ENCODE results near the gene ARMC7. TPM values are rescaled to one million over a fixed set of nuclear protein-coding genes. Genes with fewer than 3 reads are reported as not detected.
"Not testable (repeated sequence)": the region's sequence is repeated elsewhere in the genome, so short reads cannot be mapped to it uniquely, and the experiment has no call there.

Gene ARMC7
- total RNA-seq, 2 donors from 2014 or later = 20.3 to 29.9 TPM

DNA sequence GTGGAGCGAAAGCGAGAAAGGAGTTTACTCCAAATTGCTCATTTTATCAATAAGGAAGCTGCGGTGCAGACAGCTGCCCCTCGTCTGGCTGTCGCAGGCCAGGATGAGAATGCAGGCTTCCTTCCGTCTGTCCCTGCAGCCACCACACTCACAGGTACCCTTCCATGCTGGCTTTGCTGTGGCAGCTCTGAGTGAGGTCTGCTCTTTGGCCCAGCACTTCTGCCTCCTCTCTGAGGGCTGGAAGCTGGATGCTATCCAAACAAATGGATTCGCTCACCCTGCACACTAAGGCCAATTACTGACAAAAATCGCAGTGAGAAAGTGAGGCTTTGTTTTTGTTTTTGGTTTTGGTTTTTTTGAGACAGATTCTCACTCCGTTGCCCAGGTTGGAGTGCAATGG is 7.0 kb downstream of the ARMC7 start:
- intact Hi-C loops (cut with DNase I, micrococcal nuclease) = loop anchor here in 1 of 2 donors (10.0 kb wide), 1 partner anchor 88 kb away; the partner anchor contains the start of gene NUP85

DNA sequence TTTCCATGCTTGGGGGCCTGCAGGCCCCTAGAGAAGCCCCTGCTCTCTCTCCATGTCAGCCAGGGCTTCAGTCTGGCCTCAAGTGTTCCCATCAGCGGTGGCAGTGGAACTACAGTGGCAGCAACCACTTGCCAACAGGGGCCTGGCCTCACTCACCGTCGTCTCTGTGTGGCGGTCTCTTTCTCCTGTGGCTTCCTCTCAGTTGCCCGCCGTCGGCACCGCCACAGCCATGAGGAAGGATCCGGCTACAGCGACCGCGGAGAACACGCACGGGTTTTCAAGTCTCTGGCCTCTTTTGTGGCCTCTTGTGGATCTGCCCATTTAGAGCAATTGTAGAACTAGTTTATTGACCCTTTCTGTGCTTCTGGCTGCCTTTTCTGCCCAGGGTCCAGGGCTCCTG is 8.5 kb downstream of the ARMC7 start:
- intact Hi-C loops (cut with DNase I, micrococcal nuclease) = loop anchor here in 1 of 2 donors (10.0 kb wide), 1 partner anchor 86 kb away; the partner anchor contains the start of gene NUP85
- ATAC-seq (no peak), DNase-seq (no peak)

More for the DNA sequence above, 7.0 kb downstream of the ARMC7 start:
- ATAC-seq = no peak
- no peak for DNase-seq

DNA sequence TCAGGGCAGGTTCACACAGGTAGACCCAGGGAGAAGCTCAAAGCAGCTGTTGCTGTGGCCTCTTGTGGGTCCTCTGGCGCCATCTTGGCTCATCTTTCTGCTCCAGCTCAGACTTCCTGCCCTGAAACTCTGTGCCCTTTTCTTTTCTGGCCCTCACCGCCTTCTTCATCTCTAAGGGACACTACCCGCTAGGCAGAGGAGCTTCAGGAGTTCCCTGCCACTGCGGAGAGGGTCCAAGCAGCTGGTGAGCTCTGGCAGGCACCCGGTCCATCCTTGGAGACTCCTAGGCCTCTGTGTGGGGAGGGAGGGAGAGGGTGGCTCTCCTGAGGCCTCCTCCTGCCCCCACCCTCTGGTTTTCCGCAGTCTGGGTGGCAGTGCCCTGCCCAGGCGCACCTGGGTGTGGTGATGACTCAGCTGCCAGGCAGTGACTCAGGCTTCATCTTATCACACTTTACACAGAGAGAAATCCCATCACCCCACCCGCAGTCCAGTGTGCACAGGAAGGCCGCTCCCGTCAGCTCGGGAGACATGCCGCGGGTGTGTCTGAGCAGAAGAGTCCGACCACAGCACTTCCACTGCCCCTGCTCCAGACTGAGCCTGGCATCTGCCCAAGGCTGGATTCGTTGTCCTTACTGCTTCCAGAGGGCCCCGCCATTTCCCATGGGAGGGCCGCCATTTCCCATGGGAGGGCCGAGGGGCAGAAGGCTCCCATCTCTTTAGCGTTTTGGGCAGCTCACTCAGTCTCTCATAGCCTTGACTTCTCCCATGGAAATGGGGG is 14.5 kb downstream of the ARMC7 start:
- intact Hi-C loops (cut with DNase I, micrococcal nuclease) = no loop called here
- DNase-seq (peak; percentile 90 to 97), ATAC-seq (peak; percentile 88)

DNA sequence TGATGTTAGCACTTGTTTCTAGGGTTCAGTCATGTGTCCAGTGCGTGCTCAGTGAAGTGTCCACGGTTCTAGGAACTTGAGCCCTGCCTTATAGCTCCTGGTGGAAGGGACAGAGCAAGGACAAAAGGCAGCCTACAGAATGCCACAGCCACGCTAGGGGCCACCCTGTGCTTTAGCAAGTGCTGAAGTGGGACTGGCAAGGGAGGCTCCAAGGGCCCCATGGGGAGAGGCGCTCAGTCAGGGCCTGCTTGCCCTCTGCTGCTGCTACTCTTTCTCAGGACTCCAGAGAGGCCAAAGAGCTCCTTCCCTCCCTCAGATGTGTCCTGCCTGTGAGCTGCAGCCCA is 15.0 kb downstream of the ARMC7 start:
- ATAC-seq = peak; percentile 12
- DNase-seq = no peak
- intact Hi-C loops (cut with DNase I, micrococcal nuclease) = no loop called here

DNA sequence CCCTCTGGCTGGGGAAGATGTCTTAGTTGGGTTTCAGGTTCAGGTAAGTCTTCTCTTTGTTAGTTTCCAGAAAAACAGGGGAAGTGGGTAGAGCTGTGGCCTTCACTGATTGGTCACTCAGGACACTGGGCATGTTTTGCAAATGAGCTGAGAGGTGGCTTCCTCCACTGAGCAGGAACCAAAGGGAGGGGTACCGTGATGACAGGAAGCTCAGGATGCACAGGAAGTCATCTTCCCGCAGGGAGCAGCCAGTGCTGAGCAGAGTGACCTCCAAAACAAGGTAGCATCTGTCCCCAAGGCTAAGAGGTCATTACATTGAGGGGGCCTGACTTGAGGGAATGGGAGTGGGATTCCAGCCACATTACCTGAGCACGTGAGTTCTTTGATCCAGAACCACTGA is 16.2 kb downstream of the ARMC7 start:
- DNase-seq = no peak
- no peak for ATAC-seq
- intact Hi-C loops (cut with DNase I, micrococcal nuclease) = no loop called here

DNA sequence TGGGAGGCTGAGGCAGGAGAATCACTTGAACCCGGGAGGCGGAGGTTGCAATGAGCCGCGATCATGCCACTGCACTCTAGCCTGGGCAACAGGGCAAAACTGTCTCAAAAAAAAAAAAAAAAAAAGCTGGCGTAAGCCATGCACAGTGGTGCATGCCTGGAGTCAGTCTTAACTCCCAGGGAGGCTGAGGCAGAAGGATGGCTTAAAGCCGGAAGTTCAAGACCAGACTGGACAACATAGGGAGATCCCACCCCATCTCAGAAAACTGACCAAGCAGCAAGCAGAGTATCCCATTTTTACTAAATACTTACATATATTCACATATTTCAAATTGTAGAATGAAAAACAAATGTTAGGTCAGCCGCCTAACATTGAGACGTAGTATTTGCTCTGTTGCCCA is 17.2 kb downstream of the ARMC7 start:
- intact Hi-C loops (cut with DNase I, micrococcal nuclease) = no loop called here
- no peak for ATAC-seq

DNA sequence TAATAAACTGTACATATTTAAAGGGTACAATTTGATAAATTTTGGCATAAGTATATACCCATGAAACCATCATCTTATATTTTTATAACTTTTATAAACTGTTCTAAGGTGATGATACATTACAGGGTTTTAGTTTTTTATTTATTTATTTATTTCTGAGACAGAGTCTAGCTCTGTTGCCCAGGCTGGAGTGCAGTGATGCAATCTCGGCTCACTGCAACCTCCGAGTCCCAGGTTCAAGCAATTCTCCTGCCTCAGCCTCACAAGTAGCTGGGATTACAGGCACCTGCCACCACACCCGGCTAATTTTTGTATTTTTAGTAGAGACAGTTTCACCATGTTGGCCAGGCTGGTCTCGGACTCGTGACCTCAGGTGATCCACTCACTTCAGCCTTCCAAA is 18.2 kb downstream of the ARMC7 start:
- DNase-seq; intact Hi-C loops (cut with DNase I, micrococcal nuclease): not testable (repeated sequence)
- ATAC-seq = peak; percentile 2

More for the DNA sequence above, 17.2 kb downstream of the ARMC7 start:
- no peak for DNase-seq

DNA sequence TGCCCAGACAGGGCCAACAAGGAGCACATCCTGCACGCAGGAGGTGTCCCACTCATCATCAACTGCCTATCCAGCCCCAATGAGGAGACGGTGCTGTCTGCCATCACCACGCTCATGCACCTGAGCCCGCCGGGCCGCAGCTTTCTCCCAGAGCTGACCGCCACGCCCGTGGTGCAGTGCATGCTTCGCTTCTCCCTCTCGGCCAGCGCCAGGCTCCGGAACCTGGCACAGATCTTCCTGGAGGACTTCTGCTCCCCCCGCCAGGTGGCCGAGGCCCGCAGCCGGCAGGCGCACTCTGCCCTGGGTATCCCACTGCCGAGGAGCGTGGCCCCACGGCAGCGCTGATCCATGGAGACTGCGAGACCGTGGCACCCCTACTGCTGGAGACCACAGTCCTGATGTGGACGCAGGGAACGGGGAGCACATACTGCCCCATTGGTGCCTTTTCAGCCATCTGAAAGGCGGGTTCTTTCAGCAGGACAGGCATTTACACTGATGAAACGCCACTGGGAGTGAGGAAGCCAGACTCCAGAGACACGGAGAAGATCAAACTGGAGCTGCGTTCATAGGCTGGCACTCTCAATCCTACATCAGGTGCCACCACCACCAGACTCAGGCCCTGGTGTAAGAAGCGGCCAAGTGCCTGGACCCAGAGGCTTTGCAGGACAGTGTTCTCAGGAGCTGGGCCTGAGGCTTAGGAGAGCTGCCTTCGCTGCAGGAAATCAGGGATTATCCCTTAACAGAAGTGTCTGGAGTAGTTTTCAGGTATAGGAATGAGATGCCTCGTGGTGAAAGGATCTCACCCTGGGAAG is 19.1 kb downstream of the ARMC7 start:
- DNase-seq = no peak
- intact Hi-C loops (cut with DNase I, micrococcal nuclease) = no loop called here
- no peak for ATAC-seq

DNA sequence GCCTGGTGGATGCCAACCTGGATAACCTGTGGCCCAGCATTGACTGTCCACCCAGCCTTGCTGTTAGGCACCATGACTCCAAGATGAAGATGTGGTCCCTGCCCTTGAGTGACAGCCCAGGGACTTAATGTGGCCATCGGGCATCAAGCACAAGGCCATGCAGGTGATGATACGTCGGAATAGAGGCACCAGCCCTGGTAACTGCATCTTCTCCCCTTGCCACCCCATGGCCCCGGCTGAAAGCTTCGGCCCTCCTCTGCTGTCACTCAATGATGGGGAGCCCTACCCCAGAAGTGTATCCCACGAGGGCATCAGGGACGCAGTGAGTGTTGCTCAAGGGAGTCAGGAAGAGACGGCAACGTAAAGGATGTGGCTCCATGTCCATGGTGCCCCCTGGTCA is 19.8 kb downstream of the ARMC7 start:
- DNase-seq (no peak), ATAC-seq (no peak)
- intact Hi-C loops (cut with DNase I, micrococcal nuclease) = no loop called here

DNA sequence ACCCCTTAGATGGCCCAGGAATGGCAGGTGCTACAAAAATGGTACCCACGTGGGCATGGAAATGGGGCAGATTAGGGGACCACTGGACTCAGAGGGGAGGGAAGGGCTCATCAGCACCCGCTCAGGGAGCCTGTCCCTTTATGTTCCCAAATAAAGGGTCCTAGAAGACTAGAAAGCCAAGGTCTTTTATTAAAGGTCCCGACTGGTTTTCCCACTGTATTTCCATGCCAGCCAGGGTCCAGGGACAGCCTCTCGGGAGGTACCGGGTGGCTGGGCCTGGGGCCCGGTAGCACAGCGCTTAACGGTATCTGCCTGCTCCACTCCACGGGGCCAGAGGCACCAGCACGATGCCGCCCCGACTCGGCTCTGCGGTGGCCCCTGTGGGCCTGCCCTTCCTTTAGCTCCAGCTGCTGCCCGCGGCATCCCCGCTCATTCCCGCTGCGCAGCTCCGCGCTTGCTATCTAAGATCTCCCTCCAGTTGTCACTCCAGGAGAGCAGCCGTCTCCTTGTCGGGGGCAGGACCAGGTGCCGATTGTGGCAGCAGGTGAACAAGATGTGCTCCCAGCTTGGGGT is 20.4 kb downstream of the ARMC7 start:
- intact Hi-C loops (cut with DNase I, micrococcal nuclease) = no loop called here
- no peak for ATAC-seq
- DNase-seq = no peak

DNA sequence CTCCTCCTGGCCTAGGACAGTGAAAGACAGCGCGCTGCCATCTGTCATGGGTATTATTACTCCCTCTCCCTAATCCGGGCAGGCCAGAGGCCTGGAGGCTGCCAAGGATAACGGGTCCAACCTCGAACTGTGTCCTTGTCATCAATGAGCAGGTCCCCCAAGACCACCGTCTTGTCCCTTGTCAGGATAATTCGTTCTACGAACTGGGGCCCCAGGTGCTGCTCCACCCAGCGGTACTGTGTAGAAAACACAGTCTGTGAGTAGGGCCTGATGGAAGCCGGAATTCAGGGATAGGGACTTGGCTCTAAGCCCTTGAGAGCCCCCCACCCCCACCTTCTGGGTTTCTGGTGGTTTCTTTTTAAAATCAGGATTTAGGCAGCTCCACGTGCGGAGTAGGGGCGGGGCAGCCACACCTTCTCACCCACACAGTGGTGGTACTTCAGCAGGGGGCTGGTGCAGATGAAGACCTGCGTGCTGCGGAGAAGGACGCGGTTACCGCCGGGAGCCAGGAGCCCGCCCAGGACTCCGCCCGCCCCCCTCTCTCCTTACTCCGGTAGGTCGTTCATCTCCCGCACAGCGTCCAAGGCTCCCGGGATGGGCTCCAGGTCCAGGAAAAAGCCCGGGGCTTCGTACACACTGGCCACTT is 21.0 kb downstream of the ARMC7 start:
- peak; percentile 53 for ATAC-seq
- intact Hi-C loops (cut with DNase I, micrococcal nuclease) = no loop called here
- peak; percentile 63 to 66 for DNase-seq

DNA sequence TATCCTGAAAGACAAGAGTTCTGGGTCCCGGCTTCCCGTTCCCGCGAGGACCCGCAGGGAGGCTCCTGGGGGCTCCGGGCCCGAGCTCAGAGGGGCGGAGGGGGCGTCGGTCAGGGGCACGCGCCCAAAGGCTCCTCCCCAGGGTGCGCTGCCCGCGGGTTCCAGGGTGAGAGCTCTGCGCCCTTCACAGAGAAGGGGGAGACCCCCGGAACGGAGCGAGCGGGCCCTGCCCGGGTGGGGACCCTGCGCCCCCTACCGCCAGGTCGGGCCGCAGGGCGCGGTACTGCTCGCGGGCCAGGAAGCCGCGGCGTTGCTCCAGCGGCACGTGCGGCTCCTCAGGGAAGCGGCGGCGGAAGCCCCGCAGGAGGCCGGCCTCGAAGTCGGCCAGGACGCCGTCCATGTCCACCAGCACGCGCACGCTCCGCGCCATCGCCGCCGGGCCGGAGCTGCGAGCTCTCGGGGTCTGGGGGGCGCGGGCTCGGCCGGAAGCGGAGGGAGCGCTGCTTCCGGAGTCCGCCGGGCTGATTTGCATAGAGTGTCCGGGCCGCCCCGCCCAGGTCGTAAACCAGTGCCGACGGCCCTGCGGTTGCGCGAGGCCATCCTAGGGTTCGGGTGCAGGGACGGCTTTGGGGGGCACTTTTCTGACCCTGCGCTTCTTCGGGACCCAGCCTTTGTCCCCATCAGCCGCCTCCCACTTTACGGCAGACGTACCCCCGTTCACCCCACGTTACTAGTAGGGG is 21.7 kb downstream of the ARMC7 start, which contains the start of gene NT5C:
NT5C (minus strand) TSS at position 465 of the 740 bp plus-strand sequence; CDS start at position 430, 35 bp downstream.
- intact Hi-C loops (cut with DNase I, micrococcal nuclease) = no loop called here
- DNase-seq (peak; percentile 89 to 92), ATAC-seq (peak; percentile 82)

DNA sequence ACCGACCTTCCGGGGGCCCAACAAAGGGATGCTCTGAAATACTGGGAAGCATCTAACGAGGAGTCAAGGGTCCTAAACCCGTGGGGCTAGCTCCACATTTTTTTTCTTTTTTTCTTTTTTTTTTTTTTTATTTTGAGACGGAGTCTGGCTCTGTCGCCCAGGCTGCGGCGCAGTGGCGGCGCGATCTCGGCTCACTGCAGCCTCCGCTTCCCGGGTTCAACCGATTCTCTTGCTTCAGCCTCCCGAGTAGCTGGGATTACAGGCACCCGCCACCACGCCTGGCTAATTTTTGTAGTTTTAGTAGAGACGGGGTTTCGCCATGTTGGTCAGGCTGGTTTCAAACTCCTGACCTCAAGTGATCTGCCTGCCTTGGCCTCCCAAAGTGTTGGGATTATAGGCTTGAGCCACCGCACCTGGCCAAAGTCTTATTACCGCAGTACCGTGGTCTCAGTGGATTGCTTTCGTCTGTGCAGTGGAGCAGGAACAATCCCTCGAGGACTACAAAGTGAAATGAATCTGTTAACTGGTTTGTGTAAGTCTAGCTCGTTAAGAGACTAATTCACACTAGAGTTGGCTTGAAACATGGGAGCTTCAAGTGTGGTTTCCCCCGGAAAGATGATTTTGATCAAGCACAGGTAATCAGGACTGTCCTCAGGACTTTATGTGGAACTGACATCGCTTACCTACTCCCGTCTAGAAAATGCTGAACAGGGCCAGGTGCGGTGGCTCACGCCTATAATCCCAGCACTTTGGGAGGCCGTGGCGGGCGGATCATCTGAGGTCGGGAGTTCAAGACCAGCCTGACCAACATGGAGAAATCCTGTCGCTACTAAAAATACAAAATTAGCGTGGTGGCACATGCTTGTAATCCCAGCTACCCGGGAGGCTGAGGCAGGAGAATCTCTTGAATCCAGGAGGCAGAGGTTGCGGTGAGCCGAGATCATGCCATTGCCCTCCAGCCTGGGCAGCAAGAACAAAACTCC is 22.5 kb downstream of the ARMC7 start:
- ATAC-seq; intact Hi-C loops (cut with DNase I, micrococcal nuclease); DNase-seq: not testable (repeated sequence)

DNA sequence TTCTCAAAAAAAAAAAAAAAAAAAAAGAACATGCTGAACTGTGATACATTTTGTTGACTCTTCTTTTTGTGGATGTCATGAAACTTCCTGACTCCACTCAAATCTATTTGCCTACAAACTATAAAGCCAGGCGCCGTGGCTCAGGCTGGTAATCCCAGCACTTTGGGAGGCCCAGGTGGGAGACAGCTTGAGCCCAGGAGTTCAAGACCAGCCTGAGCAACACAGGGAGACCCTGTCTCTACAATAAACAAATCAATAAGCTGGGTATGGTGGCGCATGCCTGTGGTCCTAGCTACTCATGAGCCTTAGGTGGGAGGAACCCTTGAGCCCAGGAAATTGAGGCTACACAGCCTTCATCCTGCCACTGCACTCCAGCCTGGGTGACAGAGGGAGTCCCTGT is 23.2 kb downstream of the ARMC7 start:
- ATAC-seq (no peak), DNase-seq (no peak)
- intact Hi-C loops (cut with DNase I, micrococcal nuclease) = no loop called here

DNA sequence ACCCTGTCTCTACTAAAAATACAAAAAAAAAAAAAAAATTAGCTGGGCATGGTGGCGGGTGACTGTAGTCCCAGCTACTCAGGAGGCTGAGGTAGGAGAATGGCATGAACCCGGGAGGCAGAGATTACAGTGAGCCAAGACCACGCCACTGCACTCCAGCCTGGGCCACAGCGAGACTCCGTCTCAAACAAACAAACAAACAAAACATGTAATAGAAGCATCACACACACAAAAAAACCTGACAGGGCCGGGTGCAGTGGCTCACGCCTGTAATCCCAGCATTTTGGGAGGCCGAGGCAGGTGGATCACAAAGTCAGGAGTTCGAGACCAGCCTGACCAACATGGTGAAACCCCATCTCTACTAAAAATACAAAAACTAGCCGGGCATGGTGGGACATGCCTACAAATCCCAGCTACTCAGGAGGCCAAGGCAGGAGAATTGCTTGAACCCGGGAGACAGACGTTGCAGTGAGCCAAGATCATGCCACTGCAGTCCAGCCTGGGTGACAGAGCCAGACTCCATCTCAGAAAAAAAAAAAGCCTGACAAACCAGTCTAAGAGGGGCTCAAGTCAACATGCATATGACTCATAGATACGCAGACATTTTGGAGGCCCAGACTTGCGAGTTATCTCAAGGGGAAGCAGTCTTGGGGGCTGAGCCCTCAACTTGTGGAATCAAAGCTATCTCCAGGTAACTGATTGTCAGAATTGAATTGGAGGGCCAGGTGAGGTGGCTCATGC is 24.0 kb downstream of the ARMC7 start:
- DNase-seq; intact Hi-C loops (cut with DNase I, micrococcal nuclease): not testable (repeated sequence)

DNA sequence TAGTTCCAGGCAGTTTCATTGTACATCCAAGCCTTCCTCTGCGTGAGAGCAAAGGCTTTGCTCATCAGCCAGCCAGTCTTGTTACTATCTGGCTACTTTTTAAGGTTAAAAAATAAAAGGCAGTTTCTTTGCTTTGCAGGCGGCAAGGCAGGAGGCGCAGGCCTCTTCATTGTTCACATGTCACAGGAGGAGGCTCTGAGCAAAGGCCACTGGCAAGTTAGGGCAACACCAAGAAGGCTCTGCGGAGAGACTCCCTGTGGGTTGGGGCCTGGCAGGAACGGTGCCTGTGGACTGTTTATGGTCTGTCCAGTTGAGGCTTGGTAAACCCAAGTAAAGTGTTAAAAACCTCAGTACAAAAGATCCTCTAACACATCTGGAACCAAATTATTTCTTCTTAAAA is 25.7 kb downstream of the ARMC7 start:
- no peak for DNase-seq
- intact Hi-C loops (cut with DNase I, micrococcal nuclease) = no loop called here
- ATAC-seq = no peak

More for the DNA sequence above, 24.0 kb downstream of the ARMC7 start:
- ATAC-seq = not testable (repeated sequence)

DNA sequence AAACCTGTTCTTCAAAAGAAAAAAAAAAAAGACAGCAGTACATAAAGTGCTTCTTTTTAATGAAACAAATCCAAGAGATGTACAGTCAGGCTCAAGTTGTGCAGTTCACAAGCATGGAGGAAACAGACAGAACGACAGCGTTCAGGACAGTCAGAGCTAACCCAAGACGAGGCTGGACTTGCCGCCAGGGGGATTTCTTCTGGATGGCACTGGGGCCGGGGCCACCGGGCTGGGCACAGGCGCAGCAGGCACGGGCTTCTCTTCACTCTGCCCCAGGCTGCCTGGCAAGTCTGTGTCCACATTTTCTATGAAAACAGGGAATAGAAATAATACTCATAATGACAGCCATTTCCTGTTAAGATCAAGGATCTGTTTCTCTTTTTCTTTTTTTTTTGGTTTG is 26.2 kb downstream of the ARMC7 start:
- DNase-seq = no peak
- no peak for ATAC-seq
- intact Hi-C loops (cut with DNase I, micrococcal nuclease) = no loop called here

Data from left colon (tissue), 2 donors.